ENCODE measurements around the gene NUMA1.

The NUMA1 gene

DNA sequence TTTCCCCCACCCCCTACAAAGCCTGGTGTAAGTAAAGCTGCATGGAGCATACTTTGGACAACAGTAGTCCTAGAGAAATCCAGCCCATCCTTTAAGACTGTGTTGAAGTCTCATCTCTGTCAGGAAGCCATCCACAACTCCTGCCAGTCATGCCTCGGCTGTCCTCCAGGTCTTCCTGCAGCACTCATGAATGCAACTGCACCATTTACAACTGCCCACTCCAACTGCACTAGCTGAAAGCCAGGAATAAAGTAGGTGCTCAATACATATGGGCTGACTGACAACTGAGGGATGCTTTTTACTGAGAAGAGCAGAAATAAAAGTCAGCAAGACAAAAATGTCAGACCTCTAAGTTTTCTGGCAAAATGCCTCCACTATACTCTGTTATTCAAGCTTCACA lies 54.3 kb downstream of the NUMA1 start:
- Histone ChIP-seq H4K20me1 (ENCODE audit: control insufficient read depth, insufficient read depth, low read depth, low read length) (no peaks in the 10 kb centered on the region; the same call in 1 of the 2 replicates), H3F3A (ENCODE audit: control insufficient read depth, insufficient read depth) (peaks cover 12% of the 10 kb centered on the region; the same call in 1 of the 2 replicates), H3K27ac (ENCODE audit: low read depth, low read length) (no peak overlapping the region), H3K79me2 (ENCODE audit: control insufficient read depth, low read length) (peaks cover 9% of the 10 kb centered on the region), H3K27me3 (ENCODE audit: control insufficient read depth, low read length) (no peaks in the 10 kb centered on the region), H3K9me3 (ENCODE audit: control insufficient read depth, insufficient read depth, low read length) (no peaks in the 10 kb centered on the region), H3K36me3 (ENCODE audit: control insufficient read depth, low read length) (peaks cover 85% of the 10 kb centered on the region), H3K9me2 (replicated peaks; ENCODE audit: control insufficient read depth, low read length) (no peaks in the 10 kb centered on the region), H3K4me2 (ENCODE audit: low read length) (no peak overlapping the region), H3K4me1 (ENCODE audit: control insufficient read depth, low read length) (peaks cover 6% of the 10 kb centered on the region), H3K4me3 (ENCODE audit: low read length) (no peak overlapping the region)
- no peak for TF ChIP-seq EZH2phosphoT487 (IDR thresholded peaks at IDR 0.05; ENCODE audit: borderline replicate concordance, low read length)
- TF ChIP-seq, protein P1, sequence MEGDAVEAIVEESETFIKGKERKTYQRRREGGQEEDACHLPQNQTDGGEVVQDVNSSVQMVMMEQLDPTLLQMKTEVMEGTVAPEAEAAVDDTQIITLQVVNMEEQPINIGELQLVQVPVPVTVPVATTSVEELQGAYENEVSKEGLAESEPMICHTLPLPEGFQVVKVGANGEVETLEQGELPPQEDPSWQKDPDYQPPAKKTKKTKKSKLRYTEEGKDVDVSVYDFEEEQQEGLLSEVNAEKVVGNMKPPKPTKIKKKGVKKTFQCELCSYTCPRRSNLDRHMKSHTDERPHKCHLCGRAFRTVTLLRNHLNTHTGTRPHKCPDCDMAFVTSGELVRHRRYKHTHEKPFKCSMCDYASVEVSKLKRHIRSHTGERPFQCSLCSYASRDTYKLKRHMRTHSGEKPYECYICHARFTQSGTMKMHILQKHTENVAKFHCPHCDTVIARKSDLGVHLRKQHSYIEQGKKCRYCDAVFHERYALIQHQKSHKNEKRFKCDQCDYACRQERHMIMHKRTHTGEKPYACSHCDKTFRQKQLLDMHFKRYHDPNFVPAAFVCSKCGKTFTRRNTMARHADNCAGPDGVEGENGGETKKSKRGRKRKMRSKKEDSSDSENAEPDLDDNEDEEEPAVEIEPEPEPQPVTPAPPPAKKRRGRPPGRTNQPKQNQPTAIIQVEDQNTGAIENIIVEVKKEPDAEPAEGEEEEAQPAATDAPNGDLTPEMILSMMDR (IDR thresholded peaks at IDR 0.05; ENCODE audit: low read depth, low read length, poor library complexity, severe bottlenecking), result no peak

DNA sequence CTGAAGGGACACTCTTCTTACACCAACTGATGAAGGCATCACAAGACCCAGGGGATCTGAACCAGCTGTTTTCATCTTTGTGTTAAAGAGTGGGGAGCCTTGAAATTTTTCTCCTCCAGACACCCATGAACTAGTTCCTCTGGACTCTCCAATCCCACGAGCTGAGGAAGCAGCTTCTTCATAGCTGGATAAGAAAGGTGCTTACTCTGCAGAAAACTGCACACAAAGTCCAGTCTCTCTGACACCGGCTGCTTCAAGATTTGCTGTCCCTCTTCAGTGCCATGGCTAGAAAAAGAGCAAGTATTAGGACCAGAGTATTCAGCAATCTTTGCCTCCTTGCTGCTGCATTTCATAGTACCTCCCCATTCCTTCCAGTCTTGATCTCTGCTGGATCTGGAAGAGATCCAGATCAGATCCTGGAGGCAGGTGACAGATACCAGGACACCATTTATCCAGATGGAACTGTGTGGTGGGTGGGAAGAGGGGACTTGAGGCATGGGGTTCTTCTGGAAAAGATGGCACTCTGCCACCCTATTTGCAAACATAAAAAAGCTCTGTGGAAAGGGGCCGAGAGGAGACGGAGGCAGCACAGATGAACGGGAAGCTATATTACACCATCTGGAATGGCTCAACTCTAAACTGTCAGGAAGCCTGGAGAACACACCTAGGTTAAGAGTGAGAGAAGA lies 56.1 kb downstream of the NUMA1 start:
- TF ChIP-seq, protein P1 (IDR thresholded peaks at IDR 0.05; ENCODE audit: low read depth, low read length, poor library complexity, severe bottlenecking), result no peak
- TF ChIP-seq EZH2phosphoT487 (IDR thresholded peaks at IDR 0.05; ENCODE audit: borderline replicate concordance, low read length), result no peak
- H3K4me2 ChIP-seq (ENCODE audit: low read length), result no peak overlapping the region
- peaks cover 12% of the 10 kb centered on the region; the same call in 1 of the 2 replicates for H3F3A ChIP-seq (ENCODE audit: control insufficient read depth, insufficient read depth)
- H3K4me1 ChIP-seq (ENCODE audit: control insufficient read depth, low read length), result peaks cover 6% of the 10 kb centered on the region
- no peaks in the 10 kb centered on the region for H3K9me2 ChIP-seq (replicated peaks; ENCODE audit: control insufficient read depth, low read length)
- peaks cover 92% of the 10 kb centered on the region for H3K36me3 ChIP-seq (ENCODE audit: control insufficient read depth, low read length)
- peaks cover 9% of the 10 kb centered on the region for H3K79me2 ChIP-seq (ENCODE audit: control insufficient read depth, low read length)
- no peak overlapping the region for H3K4me3 ChIP-seq (ENCODE audit: low read length)
- H3K27ac ChIP-seq (ENCODE audit: low read depth, low read length), result no peak overlapping the region
- no peaks in the 10 kb centered on the region for H3K9me3 ChIP-seq (ENCODE audit: control insufficient read depth, insufficient read depth, low read length)
- H4K20me1 ChIP-seq (ENCODE audit: control insufficient read depth, insufficient read depth, low read depth, low read length), result no peaks in the 10 kb centered on the region; the same call in 1 of the 2 replicates
- H3K27me3 ChIP-seq (ENCODE audit: control insufficient read depth, low read length), result no peaks in the 10 kb centered on the region

DNA sequence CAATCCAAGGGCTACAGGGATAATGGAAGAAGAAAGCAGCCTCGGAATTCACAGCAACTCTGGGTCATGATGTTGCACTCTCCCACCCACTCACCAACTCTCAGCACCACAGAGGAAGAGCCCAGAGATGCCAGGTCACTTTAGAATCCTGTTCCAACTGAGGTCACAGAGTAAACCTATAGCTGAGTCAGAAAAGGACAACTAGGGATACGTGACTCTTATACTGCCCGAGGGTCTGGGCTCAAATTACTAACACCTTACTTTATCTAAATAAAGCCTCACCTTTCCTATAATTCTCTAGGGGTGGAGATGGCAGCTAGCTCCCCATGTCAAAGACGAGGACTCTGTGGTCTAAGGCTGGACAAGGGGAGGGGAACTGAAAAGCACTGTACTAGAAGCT lies 57.0 kb downstream of the NUMA1 start:
- Histone ChIP-seq H3F3A (ENCODE audit: control insufficient read depth, insufficient read depth) (peaks cover 12% of the 10 kb centered on the region; the same call in 1 of the 2 replicates), H3K4me1 (ENCODE audit: control insufficient read depth, low read length) (peaks cover 6% of the 10 kb centered on the region), H3K27ac (ENCODE audit: low read depth, low read length) (no peak overlapping the region), H3K79me2 (ENCODE audit: control insufficient read depth, low read length) (peaks cover 9% of the 10 kb centered on the region), H3K36me3 (ENCODE audit: control insufficient read depth, low read length) (peaks cover 92% of the 10 kb centered on the region), H3K9me3 (ENCODE audit: control insufficient read depth, insufficient read depth, low read length) (no peaks in the 10 kb centered on the region), H3K9me2 (replicated peaks; ENCODE audit: control insufficient read depth, low read length) (no peaks in the 10 kb centered on the region), H4K20me1 (ENCODE audit: control insufficient read depth, insufficient read depth, low read depth, low read length) (no peaks in the 10 kb centered on the region; the same call in 1 of the 2 replicates), H3K27me3 (ENCODE audit: control insufficient read depth, low read length) (no peaks in the 10 kb centered on the region), H3K4me2 (ENCODE audit: low read length) (no peak overlapping the region), H3K4me3 (ENCODE audit: low read length) (no peak overlapping the region)
- TF ChIP-seq, protein P1 (IDR thresholded peaks at IDR 0.05; ENCODE audit: low read depth, low read length, poor library complexity, severe bottlenecking), result no peak
- no peak for TF ChIP-seq EZH2phosphoT487 (IDR thresholded peaks at IDR 0.05; ENCODE audit: borderline replicate concordance, low read length)

Data from DOHH2 (cell line).